HG02642 (cell line): ENCODE measurements around the gene CSHL1.
"Not testable (repeated sequence)": the region's sequence is repeated elsewhere in the genome, so short reads cannot be mapped to it uniquely, and the experiment has no call there.

Source experiments
- ATAC-seq: cut with Tn5 transposase; IDR thresholded peaks from one replicate; pipeline ENCODE4 v1.9.1; 2021; ENCODE audit warnings: mild to moderate bottlenecking; ENCODE audit not compliant: unreplicated experiment, poor library complexity

CSHL1 gene

DNA sequence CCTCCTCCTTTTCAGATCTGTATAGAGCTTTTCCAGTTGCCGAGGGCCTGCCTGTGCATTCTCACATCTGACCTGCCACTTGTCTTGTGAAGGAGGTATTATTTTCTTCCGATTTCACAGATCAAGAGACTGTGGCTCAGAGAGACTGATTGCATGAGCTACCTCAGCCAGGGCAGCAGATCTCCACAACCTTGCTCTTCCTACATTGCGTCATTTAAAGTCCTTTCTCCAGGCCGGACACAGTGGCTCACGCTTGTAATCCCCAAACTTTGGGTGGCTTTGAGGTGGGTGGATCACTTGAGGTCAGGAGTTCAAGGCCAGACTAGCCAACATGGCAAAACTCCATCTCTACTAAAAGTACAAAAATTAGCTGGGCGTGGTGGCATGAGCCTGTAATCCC is 9.0 kb upstream of the CSHL1 start:
- ATAC-seq, result not testable (repeated sequence)

DNA sequence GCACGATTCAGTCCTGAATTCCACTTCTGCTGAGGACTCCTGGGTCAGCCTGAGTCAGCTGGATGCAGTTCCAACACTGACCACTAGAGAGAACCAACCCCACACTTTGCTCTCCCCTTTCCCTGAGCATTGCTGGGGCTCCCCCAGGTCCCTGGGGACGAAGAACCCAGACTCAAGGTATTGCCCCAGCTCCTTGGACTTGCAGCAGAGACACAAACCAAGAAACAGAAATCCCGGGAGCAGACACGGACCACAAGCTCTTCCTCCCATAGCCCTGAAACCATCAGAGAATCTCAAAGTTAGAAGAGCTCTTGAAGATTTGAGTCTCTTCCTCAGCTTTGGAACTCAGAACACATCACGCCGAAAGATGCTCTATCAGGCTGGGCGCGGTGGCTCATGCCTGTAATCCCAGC is 8.3 kb upstream of the CSHL1 start:
- peak; percentile 60 for ATAC-seq

DNA sequence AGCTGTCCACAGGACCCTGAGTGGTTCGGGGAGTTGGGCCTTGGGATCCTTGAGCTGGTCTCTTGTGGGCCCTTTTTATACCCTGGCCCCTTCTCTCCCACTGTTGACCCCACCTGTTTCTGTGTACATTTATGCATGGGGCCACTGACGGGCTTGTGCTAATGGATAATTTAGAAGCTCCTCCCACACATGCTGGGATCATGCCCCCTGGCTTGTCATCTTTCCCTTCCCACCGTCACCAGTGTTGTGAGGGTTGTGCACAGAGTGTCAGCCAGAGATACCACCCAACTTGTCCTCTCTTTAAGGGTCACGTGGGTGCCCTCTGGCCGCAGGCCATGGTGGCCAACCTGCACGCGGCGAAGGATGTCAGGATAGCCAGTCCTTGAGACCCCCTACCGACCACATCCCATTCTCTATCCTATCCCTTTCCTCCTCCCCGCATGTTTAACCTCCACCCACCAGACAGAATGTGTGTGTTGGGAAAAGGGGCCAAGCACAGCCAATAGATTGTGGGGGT is 7.8 kb upstream of the CSHL1 start, which contains the start of gene GH1:
GH1 (minus strand) TSS at position 51 of the 517 bp plus-strand sequence. CDS start 63 bp downstream, outside the sequence.
- ATAC-seq, result not testable (repeated sequence)

DNA sequence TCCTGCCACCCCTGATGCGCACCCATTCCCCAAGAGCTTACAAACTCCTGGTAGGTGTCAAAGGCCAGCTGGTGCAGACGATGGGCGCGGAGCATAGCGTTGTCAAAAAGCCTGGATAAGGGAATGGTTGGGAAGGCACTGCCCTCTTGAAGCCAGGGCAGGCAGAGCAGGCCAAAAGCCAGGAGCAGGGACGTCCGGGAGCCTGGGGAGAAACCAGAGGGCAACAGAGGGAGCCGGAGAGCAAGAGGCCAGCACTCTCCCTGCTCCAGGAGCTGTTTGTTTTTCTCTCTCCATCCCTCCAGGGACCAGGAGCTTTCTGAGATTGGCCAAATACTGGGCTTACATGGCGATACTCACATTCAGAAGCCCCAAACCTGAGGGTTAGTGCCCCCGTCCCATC is 7.2 kb upstream of the CSHL1 start:
- ATAC-seq, result no peak

DNA sequence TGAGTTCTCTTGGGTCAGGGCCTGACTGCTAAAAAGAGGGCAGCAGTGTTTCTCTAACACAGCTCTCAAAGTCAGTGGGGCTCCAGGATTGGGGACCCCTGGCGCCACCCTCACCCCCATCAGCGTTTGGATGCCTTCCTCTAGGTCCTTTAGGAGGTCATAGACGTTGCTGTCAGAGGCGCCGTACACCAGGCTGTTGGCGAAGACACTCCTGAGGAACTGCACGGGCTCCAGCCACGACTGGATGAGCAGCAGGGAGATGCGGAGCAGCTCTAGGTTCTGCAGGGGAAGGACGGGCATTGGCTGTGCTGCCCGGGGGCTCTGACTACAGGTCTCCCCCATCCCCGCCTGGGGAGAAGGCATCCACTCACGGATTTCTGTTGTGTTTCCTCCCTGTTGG is 6.6 kb upstream of the CSHL1 start:
- ATAC-seq, result no peak

DNA sequence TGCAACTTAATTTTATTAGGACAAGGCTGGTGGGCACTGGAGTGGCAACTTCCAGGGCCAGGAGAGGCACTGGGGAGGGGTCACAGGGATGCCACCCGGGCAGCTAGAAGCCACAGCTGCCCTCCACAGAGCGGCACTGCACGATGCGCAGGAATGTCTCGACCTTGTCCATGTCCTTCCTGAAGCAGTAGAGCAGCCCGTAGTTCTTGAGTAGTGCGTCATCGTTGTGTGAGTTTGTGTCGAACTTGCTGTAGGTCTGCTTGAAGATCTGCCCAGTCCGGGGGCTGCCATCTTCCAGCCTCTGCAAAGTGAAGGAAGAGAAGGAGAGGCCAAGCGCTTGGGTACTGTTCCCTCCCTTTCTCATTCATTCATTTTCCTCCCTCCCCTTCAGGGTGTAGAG is 6.1 kb upstream of the CSHL1 start:
- not testable (repeated sequence) for ATAC-seq

DNA sequence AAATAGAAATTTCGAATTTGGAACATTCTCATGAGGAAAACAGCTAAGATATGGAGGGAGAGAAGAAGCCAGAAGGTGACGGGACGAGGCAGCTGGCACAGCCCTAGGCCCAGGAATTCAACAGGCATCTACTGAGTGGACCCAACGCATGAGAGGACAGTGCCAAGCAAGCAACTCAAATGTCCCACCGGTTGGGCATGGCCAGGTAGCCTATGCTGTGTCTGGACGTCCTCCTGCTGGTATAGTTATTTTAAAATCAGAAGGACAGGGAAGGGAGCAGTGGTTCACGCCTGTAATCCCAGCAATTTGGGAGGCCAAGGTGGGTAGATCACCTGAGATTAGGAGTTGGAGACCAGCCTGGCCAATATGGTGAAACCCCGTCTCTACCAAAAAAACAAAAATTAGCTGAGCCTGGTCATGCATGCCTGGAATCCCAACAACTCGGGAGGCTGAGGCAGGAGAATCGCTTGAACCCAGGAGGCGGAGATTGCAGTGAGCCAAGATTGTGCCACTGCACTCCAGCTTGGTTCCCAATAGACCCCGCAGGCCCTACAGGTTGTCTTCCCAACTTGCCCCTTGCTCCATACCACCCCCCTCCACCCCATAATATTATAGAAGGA is 5.6 kb upstream of the CSHL1 start:
- ATAC-seq, result no peak

DNA sequence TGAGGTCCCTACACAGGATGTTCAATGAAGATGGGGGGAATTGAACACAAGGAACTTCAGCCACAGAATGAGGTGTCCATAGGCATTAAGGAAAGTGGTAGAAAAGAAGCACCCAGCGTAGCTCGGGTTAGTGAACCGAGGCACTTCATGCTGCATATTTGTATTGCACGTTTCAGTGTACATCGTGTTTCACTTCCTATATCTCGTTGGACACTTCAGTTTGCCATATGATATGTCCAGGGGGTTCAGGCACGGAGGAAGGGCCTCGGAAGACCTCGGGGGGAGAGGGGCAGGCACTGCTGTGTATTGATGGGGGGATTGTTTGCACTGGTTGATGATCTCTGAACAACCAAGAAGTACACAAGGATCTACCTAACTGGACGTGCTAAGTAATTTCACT is 4.7 kb upstream of the CSHL1 start:
- not testable (repeated sequence) for ATAC-seq

DNA sequence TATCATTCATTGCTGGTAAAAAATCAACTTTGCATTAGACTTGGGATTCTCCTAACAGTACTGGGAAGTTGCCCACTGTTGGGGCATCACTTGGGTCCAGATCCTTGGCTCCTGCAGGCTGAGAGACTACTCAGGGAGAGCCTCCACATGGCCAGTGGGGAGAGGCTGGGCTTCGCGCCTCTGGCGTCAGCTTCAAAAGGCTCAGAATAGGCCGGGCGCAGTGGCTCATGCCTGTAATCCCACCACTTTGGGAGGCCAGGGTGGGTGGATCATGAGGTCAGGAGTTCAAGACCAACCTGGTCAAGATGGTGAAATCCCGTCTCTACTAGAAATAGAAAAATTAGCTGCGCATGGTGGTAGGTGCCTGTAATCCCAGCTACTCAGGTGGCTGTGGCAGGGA is 3.4 kb upstream of the CSHL1 start:
- no peak for ATAC-seq

DNA sequence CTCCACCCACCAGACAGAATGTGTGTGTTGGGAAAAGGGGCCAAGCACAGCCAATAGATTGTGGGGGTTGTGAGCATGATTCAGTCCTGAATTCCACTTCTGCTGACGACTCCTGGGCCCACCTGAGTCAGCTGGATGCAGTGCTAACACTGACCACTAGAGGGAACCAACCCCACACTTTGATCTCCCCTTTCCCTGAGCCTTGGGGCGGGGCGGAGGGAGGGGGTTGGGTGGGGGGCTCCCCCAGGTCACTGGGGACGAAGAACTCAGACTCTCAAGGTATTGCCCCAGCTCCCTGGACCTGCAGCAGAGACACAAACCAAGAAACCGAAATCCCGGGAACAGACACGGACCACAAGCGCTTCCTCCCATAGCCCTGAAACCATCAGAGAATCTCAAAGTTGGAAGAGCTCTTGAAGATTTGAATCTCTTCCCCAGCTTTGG is 621 bp upstream of the CSHL1 start:
- no peak for ATAC-seq

DNA sequence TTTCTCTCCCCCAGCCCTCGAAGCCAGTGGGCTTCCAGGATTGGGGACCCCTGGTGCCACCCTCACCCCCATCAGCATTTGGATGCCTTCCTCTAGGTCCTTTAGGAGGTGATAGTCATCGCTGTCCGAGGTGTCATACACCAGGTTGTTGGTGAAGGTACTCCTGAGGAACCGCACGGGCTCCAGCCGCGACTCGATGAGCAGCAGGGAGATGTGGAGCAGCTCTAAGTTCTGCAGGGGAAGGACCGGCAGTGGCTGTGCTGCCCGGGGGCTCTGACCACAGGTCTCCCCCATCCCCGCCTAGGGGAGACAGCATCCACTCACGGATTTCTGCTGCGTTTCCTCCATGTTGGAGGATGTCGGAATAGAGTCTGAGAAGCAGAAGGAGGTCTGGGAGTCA is 962 bp downstream of the CSHL1 start:
- ATAC-seq, result no peak

DNA sequence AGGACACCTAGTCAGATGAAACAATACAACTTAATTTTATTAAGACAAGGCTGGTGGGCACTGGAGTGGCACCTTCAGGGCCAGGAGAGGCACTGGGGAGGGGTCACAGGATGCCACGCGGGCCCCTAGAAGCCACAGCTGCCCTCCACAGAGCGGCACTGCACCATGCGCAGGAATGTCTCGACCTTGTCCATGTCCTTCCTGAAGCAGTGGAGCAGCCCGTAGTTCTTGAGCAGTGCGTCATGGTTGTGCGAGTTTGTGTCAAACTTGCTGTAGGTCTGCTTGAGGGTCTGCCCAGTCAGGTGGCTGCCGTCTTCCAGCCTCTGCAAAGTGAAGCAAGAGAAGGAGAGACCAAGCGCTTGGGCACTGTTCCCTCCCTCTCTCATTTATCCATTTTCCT is 1.5 kb downstream of the CSHL1 start:
- ATAC-seq, result not testable (repeated sequence)

DNA sequence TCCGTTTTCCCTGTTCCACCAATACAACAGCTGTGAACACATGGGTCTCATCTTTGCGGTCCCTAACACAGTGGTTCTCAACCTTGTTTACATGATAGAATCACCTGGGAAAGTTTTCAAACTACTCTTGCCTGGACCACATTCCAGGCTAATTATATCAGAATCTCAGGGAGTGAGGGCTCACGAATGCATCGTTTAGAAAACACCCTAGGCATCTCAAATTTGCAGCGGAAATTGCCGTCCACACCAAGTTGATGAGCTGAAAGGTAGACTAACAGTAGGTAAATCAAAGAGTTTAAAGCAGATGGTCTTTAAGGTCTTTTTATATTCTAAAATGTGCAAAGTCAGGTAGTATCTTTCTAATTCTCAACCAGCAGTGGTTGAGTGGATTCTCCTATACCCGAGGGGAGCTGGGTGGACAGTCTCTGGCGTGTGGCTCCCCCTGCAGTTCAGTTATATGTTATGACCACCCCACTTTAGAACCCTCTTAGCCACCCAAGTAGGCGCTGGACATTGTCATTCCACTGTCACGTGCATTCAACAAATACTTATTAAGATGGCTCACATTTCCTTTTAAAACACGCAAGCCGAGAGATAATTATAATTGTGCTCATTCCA is 3.8 kb downstream of the CSHL1 start:
- not testable (repeated sequence) for ATAC-seq

DNA sequence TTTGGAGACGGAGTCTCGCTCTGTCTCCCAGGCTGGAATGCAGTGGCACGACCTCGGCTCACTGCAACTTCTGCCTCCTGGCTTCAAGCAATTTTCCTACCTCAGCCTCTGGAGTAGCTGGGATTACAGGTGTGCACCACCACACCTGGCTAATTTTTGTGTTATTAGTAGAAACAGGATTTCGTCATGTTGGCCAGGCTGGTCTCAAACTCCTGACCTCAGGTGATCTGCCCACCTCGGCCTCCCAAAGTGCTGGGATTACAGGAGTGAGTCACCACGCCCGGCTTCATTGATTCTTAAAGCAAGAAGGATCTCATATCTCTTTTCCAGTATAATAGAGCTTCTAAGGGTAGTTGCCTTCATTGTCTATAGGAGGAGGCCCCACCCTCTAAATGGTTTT is 6.3 kb downstream of the CSHL1 start:
- ATAC-seq, result not testable (repeated sequence)

DNA sequence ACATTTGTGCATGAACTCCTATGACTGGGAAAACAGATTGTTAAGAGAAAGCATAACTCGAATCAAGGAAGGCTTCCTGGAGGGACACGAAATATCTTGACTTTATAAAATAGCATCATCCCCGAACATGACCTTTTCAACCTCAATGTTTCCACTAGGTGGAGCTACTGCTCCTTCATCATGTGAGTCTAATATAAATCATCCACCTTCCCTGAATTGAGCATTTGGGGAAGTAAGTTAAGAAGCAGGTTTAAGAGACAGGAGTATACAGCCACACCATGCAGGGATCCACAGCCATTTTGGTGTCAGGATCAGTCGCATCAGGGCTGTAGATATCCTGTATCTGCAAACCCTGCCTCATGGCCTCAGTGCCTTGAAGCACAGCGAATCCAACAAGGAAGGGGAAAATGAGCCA is 7.3 kb downstream of the CSHL1 start:
- not testable (repeated sequence) for ATAC-seq

DNA sequence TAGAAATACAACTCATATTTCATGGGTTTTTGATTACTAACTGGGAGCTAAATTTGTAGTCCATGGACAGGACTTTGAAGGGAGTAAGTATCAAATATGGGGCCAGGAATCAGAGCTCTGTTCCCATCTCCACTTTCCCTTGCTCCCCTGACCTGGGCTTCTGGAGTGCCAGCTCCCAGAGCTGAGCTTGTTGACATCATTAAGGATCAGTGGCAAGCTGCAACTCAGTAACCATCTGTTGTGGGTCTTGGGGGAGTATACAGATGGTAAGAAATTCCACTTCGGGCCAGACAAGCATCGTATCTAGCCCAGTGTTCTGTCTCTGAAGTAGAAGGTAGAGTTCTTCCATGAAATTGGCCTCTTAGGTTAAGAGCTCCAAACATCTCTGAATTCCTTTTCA is 9.1 kb downstream of the CSHL1 start:
- not testable (repeated sequence) for ATAC-seq

DNA sequence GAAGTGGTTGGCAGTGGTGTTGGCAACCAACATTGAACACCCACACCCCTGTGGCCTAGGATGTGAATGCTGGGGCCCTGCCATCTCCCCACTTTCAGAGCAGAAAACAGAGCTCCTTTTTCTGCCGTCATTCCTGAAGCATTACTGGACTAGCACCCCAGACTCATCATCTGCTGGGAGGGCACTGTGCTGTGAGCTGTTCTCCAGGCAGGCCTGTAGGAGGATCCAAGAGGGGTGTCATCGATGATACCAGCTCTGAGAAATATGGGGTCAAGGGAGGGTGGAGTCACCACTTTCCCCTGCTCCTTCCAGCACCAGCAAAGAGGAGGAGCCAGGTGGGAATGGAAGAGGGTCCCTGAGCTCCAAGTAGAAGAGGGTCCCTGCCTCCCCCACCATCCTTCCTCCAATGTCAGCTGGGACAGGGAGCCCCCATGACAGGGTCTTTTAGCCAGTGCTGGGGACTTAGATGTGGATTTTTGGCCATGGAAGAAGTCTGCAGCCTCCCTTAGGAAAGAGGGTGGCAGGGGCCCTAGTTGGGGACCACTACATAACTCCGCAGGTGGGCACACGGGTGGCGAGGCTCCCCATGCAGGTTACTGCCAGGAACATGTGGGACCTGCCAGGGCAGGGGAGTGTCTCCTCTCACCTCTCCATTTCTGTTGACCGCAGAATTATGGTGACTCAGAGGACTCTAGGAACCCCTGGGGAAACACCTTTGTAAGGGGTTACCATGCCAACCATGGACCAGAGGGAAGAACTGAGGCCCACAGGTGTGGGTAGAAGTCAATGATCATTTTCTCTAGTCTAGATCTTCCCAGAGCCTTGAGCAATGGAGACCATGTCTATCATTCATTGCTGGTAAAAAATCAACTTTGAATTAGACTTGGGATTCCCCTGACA is 11.9 kb downstream of the CSHL1 start:
- not testable (repeated sequence) for ATAC-seq

DNA sequence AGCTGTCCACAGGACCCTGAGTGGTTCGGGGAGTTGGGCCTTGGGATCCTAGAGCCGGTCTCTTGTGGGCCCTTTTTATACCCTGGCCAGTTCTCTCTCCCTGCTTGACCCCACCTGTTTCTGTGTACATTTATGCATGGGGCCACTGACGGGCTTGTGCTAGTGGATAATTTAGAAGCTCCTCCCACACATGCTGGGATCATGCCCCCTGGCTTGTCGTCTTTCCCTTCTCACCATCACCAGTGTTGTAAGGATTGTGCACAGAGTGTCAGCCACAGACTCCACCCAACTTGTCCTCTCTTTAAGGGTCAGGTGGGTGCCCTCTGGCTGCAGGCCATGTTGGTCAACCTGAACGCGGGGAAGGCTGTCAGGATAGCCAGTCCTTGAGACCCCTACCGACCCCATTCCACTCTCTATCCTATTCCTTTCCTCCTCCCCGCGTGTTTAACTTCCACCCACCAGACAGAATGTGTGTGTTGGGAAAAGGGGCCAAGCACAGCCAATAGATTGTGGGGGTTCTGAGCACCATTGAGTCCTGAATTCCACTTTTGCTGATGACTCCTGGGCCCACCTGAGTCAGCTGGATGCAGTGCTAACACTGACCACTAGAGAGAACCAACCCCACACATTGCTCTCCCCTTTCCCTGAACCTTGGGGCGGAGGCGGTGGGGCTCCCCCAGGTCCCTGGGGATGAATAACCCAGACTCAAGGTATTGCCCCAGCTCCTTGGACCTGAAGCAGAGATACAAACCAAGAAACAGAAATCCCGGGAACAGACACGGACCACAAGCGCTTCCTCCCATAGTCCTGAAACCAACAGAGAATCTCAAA is 14.3 kb downstream of the CSHL1 start, which contains the start of gene CSH1:
CSH1 (minus strand) TSS at position 51 of the 831 bp plus-strand sequence. CDS start 63 bp downstream, outside the sequence.
- not testable (repeated sequence) for ATAC-seq

DNA sequence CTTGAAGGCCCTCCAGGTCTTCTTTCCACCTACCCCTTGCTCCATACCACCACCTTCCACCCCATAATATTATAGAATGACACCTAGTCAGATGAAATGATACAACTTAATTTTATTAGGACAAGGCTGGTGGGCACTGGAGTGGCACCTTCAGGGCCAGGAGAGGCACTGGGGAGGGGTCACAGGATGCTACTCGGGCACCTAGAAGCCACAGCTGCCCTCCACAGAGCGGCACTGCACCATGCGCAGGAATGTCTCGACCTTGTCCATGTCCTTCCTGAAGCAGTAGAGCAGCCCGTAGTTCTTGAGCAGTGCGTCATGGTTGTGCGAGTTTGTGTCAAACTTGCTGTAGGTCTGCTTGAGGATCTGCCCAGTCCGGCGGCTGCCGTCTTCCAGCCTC is 16.2 kb downstream of the CSHL1 start:
- not testable (repeated sequence) for ATAC-seq

DNA sequence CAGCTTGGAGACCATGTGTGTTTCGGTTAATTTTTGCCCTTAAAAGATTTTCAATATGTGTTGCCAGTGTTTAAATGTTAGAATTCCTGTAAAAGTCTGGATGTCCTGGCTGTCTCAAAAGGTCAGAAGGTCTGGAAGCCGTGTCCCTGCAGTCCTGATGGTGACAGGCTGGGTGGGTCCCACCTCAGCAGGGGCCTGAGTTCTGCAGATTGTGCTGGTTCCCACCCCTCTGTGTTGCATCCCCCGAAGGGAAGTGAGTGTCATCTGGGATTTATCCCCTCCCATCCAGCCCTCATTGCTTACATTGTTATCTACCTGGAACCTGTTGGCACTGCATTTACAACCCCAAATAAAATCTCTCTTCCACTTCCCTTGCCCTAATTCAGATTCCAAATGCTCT is 17.0 kb downstream of the CSHL1 start:
- ATAC-seq, result not testable (repeated sequence)
